ENCODE results near the gene SMCHD1.
"Not testable (repeated sequence)": the region's sequence is repeated elsewhere in the genome, so short reads cannot be mapped to it uniquely, and the experiment has no call there.

Gene SMCHD1

DNA sequence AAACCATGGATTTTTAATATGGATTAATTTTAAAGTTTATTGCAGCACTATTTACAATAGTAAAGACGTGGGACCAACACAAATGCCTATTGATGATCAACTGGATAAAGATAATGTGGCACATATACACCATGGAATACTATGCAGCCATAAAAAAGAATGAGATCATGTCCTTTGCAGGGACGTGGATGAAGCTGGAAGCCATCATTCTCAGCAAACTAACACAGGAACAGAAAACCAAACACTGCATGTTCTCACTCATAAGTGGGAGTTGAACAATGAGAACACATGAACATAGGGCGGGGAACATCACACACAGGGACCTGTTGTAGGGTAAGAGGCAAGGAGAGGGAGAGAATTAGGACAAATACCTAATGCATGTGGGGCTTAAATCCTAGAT lies 5.3 kb downstream of the SMCHD1 start:
- DNase-seq, result not testable (repeated sequence)

DNA sequence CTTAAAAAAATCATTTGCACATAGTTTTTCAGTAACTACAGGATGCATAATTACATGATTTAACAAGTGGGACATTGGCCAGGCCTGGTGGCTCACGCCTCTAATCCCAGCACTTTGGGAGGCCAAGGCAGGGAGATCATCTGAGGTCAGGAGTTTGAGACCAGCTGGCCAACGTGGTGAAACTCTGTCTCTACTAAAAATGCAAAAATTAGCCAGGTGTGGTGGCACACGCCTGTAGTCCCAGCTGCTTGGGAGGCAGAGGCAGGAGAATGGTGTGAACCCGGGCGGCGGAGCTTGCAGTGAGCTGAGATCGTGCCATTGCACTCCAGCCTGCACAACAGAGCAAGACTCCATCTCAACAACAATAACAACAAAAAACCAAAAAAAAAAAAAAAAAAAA lies 6.8 kb downstream of the SMCHD1 start:
- not testable (repeated sequence) for DNase-seq

- no peak for DNase-seq
Measured at GRCh38 chr18:2662990-2663389, 7.5 kb downstream of the SMCHD1 start.

- no peak for DNase-seq
Measured at GRCh38 chr18:2672410-2672809, 16.9 kb downstream of the SMCHD1 start.

DNA sequence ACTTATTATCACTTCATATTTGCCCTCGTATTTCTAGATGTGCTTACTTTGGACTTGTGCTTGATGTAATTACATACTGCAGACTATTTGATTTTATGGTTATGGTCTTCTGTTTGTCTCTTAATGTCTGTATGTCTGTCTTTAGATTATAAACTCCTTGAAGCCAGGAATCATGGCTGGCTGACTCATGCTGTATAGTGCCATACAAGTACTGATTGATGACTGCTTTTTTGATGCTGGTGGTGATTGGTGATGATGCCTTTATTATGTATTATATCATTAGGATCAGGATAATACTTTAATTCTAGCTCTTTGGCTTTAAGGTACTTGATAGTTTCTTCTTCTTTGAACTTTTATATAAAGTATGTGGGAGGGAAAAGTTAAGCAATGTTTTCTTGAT lies 17.3 kb downstream of the SMCHD1 start:
- DNase-seq, result no peak

DNA sequence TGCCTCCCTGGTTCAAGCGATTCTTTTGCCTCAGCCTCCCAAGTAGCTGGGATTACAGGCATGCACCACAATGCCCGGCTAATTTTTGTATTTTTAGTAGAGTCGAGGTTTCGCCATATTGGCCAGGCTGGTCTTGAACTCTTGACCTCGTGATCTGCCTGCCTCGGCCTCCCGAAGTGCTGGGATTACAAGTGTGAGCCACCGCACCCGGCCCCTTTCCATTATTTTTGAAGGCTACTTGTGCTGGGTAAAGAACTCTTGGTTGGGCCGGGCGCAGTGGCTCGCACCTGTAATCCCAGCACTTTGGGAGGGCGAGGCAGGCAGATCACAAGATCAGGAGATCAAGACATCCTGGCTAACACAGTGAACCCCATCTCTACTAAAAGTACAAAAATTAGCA lies 23.4 kb downstream of the SMCHD1 start:
- DNase-seq, result not testable (repeated sequence)

- no peak for DNase-seq
Measured at GRCh38 chr18:2680216-2680792, 24.8 kb downstream of the SMCHD1 start.

DNA sequence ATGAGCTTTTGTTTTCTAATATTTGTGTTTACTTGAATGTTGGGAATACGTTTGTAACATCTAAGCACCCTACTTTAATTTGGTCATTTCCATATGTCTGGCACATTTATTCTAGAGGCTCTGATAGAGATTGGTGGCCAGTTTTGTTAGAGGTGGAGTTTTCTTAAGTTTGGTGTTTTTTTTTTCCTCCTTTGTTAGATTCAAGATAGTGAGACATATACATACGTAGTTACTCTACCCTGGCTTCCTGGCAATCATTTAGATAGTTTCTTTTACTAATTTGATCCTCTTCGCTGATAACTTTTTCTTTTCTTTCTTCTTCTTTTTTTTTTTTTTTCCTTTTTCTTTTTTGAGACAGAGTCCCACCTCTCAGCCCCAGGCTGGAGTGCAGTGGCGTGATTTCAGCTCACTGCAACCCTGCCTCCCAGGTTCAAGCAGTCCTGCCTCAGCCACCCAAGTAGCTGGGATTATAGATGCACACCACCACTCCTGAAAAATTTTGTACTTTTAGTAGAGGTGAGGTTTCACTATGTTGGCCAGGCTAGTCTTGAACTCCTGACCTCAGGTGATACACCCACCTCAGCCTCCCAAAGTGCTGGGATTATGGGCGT lies 26.6 kb downstream of the SMCHD1 start:
- no peak for DNase-seq

- DNase-seq, result no peak
Measured at GRCh38 chr18:2683055-2683454, 27.5 kb downstream of the SMCHD1 start.

- no peak for DNase-seq
Measured at GRCh38 chr18:2686349-2686968, 30.9 kb downstream of the SMCHD1 start.

DNA sequence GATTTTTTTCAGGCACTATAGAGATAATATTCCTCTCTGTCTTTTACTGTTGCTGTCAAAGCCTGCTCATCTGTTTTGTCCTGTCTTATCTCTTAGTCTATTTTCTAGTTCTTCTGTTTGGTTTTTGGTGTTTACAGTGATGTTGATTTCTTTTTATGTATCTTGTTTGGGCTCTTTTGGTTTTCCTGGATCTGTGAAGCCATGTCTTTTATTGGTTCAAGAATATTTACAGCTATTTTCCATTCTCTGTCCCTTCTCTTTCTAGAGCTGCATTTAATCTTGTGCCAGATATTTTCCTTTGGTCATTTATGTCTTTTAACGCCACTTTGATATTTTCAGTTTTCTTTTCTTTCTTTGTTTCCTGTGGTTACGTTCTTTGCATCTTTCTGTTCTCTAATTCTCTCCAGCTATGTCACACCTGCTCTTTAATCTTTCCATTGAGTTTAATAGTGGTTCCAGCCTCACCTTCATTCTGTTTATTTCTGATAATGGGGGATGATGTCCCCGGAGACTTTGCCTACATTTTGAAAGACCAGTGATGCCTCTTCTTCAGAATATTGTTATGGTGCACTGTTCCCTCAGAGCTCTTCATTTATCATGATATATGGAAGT lies 32.0 kb downstream of the SMCHD1 start:
- DNase-seq, result no peak

DNA sequence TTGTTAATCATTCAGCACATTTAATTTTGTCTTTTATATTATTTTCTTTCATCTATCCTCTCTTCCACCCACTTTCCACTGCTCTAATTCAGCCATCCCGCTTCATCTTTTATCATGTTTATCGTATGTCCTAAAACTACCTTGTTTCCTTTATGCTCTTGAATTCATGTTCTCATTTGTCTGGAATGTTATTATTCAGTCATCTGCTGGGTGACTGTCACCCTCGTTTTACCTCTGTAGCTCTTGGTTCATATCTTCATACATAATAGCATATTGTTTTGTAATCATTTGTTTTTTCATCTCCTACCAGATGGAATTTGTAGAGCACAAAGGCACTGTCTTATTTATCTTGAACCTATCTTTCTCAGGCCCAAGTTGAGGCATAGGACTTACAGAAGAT lies 37.0 kb downstream of the SMCHD1 start:
- DNase-seq, result no peak

DNA sequence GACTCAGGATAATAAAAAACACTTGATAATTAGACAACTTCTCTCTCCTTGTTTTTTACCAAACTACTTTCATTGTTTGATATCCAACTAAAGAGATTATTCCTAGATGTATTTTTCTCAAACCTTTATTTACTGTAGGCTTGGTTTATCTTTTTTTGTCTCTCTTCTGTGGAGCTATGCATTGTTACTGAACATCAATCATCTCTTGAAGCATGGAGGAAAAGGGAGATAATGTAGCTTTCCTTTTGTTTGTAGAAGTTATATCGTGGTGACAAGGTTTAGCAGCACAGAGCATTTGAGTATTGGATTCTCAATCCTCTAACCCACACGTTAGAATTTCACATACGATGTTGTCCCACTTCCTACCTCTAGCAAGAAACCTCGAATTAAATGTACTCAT lies 41.7 kb downstream of the SMCHD1 start:
- no peak for DNase-seq

GRCh38 chr18:2699001-2699400 lies 43.5 kb downstream of the SMCHD1 start:
- DNase-seq, result no peak

DNA sequence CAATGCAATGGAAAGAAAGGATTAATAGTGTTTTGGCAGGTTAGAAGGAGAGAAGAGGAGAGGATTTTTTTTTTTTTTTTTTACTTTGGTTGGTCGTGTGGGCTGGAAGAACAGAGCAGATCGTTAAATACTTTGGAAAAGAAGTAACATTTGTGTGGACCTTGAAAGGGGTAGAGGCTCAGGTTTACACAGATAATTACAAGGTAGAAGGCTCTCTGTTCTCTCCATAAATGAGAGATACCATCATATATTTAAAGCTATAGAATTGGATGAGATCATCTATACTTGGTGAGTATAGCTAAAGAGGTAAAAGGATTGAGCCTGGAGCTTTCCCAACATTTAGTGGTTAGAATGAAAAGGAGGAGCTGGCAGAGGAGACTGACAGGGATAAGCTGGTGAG lies 49.0 kb downstream of the SMCHD1 start:
- no peak for DNase-seq

DNA sequence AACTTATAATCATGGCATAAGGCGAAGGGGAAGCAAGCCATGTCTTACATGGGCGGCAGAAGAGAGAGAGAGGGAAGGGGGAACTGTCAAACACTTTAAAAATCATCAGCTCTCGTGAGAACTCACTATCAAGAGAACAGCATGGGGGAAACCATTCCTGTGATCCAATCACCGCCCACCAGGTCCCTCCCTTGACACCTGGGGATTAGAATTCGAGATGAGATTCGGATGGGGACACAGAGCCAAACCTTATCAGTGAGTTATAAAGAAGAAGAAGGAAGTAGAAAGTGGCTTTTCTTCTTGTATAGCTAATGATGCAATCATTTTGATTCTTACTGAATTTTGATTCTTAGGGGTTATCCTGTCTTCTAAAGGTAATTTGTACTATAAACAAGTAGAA lies 51.4 kb downstream of the SMCHD1 start:
- DNase-seq, result no peak

GRCh38 chr18:2707551-2708168 lies 52.1 kb downstream of the SMCHD1 start:
- DNase-seq, result no peak

DNA sequence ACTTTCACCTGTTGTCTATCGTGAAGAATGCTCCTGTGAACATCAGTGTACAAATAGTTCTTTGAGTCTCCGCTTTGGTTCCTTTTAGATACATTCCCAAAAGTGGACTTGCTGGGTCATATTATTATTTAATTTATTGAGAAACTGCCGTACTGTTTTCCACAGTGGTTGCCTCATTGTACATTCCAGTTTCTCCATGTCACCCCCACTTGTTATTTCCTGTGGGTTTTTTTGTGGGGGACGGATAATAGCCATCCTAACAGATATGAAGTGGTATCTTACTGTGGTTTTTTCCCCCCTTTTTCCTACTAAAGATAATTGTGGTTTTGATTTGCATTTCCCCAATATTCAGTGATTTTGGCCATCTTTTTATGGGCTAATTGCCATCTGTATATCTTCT lies 53.8 kb downstream of the SMCHD1 start:
- no peak for DNase-seq

- DNase-seq, result no peak
Measured at GRCh38 chr18:2714140-2714539, 58.6 kb downstream of the SMCHD1 start.

GRCh38 chr18:2715990-2716389 lies 60.5 kb downstream of the SMCHD1 start:
- DNase-seq, result no peak

DNA sequence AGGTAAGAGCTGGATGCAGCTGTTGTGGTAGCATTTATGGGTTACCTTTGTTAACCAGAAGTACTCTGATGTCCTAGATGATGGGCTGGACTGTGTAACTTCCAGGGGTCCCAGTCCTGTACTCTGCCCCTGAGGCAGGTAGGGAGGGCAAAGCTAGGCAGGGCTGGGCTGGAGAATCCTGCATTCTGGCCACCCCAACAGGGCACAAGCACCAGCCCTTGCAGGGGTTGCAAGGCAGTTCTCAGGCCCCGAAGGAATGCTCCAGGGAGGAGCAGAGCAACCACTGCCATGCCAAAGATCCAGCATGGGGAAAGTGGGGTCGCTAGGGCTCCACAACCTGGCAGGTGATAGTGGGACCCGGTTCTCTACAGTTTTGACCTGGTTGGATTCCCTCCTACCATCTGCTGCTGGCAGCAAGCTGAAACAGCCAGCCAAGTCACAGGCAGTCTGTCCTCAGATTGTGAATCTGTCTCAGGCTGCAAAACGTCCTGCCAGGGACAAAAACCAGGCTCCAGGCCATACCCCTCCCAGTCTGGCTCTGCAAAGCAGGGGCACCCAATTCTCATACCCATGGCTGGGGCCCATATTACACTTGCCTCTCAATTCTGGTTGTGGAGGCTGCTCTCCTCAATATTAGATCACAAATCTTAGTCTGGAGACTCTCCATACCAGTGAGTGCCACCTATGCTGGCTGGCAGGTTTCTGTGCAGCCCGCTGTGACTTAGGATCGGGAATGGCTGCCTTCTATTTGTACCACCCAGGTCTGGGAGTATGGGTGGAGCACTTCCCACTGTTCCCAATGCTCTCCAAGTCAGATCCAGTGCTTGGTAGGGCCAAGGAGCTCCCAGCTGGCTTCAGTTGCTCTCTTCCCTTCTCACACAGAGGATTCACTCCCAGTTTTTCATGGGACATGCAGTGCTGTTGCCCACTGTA lies 61.1 kb downstream of the SMCHD1 start:
- no peak for DNase-seq

DNA sequence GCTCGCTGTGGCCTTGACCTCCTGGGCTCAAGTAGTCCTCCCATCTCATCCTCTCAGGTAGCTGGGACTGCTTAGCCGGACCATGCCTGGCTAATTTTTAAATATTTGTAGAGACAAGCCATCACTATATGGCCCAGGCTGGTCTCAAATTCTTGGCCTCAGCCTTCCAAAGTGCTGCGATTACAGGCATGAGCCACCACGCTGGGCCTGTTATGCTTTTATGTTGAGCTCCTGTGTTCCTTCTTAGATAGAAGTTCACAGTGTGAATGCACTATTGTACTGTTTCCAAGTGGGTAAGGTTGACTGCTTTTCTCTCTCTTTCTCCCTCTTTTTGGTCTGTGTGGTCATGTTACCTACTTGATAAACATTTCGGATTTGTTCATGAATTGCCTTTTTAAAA lies 61.9 kb downstream of the SMCHD1 start:
- DNase-seq, result no peak

- DNase-seq, result no peak
Measured at GRCh38 chr18:2719040-2719439, 63.5 kb downstream of the SMCHD1 start.
